Measurements from ENCODE around the gene LSG1.

The LSG1 gene

DNA sequence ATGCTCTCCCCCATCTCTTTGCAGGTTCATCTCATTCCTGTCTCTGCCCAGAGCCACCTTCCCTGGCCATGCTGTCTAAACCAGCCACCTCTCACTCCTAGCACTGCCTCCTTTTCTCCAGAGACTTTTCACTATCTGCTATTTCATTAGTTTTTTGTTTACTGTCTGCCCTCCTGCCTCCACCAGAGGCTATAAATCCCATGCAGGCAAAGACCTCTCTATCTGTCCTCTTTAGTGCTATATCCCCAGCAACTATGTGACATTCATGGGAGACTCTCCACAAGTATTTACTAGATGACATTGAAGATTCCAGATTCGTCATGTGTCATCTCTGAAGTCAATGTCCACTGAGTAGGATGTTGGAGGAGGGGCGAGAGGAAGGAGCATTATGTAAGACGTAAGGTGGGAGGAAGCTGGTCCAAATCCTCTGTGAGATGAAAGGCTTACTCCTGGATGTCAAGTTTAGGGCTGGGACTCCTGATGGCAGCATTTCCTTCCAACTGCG, 10.2 kb upstream of the LSG1 start:
- no peak overlapping the region for H3K4me3 Mint-ChIP-seq
- peaks cover 16% of the 10 kb centered on the region for H3K4me1 Mint-ChIP-seq
- DNase-seq (ENCODE audit: low spot score in 2 of 2) (no peak), ATAC-seq (ENCODE audit: low read depth) (no peak)
- no peaks in the 10 kb centered on the region for H3K36me3 Mint-ChIP-seq
- H3K9me3 Mint-ChIP-seq, result no peaks in the 10 kb centered on the region
- H3K27ac Mint-ChIP-seq, result no peak overlapping the region
- H3K27me3 Mint-ChIP-seq, result no peaks in the 10 kb centered on the region

DNA sequence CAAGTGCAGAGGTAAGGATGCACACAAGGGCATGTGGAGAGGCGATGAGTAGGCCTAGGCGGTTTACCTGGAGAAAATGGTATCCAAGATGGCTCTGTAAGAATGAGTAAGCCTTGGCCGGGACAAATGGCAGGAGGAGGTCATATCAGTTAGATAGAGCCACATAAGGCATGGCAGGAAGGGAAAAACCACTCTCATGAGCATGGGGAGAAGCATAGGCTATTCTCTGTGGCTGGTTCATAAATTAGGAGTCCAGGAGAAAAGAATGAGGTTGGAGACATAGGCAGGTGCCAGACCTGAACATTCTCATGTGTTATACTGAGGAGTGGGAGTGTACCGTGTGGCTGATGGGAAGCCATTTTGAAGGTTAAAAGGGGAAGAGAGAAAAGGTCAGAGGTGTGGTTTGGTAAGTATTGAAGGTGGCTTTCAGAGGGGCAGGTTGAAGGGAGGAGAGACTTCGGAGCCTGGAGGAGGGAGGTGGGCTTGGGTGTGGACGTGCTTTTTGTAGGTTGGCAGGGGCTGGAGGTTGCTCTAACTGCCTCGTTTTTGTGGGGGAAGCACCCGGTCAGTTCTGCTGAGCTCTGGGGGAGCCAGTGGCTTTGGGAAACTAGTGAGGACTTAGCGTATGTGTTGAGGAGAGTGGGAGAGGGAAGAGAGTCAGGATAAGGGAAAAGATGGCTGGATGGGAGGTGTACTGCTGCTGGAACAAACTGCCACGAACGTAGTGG, 9.1 kb upstream of the LSG1 start:
- no peak overlapping the region for H3K4me3 Mint-ChIP-seq
- H3K4me1 Mint-ChIP-seq, result peaks cover 13% of the 10 kb centered on the region
- H3K36me3 Mint-ChIP-seq, result no peaks in the 10 kb centered on the region
- DNase-seq (ENCODE audit: low spot score in 2 of 2), result no peak
- H3K9me3 Mint-ChIP-seq, result no peaks in the 10 kb centered on the region
- no peaks in the 10 kb centered on the region for H3K27me3 Mint-ChIP-seq
- no peak for ATAC-seq (ENCODE audit: low read depth)
- no peak overlapping the region for H3K27ac Mint-ChIP-seq

- H3K36me3 Mint-ChIP-seq, result no peaks in the 10 kb centered on the region
- H3K27ac Mint-ChIP-seq, result no peak overlapping the region
- peaks cover 4% of the 10 kb centered on the region for H3K27me3 Mint-ChIP-seq
- no peak for DNase-seq (ENCODE audit: low spot score in 2 of 2)
- H3K4me1 Mint-ChIP-seq, result peaks cover 8% of the 10 kb centered on the region
- ATAC-seq (ENCODE audit: low read depth), result no peak
- no peak overlapping the region for H3K4me3 Mint-ChIP-seq
- H3K9me3 Mint-ChIP-seq, result no peaks in the 10 kb centered on the region
These were observed 4.5 kb upstream of the LSG1 start for GRCh38 chr3:194676471-194676870.

DNA sequence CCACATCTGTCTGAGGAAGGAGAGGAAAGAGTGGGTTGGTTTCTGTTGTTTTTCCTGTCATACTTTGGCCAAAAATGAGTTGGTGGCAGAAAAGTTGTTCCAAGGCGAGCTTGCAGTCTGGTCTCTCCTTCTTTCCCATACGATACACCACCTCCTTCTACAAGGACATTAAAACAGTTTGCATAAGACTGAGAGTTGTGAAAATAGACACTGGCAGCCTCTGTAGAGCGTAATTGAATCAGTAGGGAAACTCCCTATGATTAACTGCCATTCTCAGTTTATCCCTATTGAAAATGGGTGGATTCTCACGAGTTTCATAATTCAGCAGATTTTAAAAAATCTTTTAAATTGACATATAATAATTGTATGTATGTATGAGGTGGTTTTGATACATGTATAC, 3.7 kb upstream of the LSG1 start:
- DNase-seq (ENCODE audit: low spot score in 2 of 2) (no peak), ATAC-seq (ENCODE audit: low read depth) (no peak)
- Mint-ChIP-seq H3K9me3 (no peaks in the 10 kb centered on the region), H3K4me3 (no peak overlapping the region), H3K27ac (no peak overlapping the region), H3K36me3 (no peaks in the 10 kb centered on the region), H3K27me3 (peaks cover 4% of the 10 kb centered on the region), H3K4me1 (peaks cover 10% of the 10 kb centered on the region)

GRCh38 chr3:194675081-194675640, 3.2 kb upstream of the LSG1 start:
- H3K27ac Mint-ChIP-seq, result no peak overlapping the region
- H3K9me3 Mint-ChIP-seq, result no peaks in the 10 kb centered on the region
- H3K4me3 Mint-ChIP-seq, result no peak overlapping the region
- ATAC-seq (ENCODE audit: low read depth), result no peak
- no peaks in the 10 kb centered on the region for H3K36me3 Mint-ChIP-seq
- H3K27me3 Mint-ChIP-seq, result peaks cover 4% of the 10 kb centered on the region
- no peak for DNase-seq (ENCODE audit: low spot score in 2 of 2)
- H3K4me1 Mint-ChIP-seq, result peaks cover 10% of the 10 kb centered on the region

- Mint-ChIP-seq H3K27me3 (peaks cover 4% of the 10 kb centered on the region), H3K4me1 (peaks cover 14% of the 10 kb centered on the region), H3K27ac (no peak overlapping the region), H3K9me3 (no peaks in the 10 kb centered on the region), H3K36me3 (peaks cover 6% of the 10 kb centered on the region), H3K4me3 (no peak overlapping the region)
- ATAC-seq (ENCODE audit: low read depth), result no peak
- DNase-seq (ENCODE audit: low spot score in 2 of 2), result no peak
These were observed 1.8 kb upstream of the LSG1 start for GRCh38 chr3:194673761-194674160.

- Mint-ChIP-seq H3K4me1 (peaks cover 19% of the 10 kb centered on the region), H3K9me3 (no peaks in the 10 kb centered on the region), H3K4me3 (peak overlapping the region; percentile 100), H3K27ac (peak overlapping the region; percentile 99), H3K27me3 (peaks cover 4% of the 10 kb centered on the region), H3K36me3 (peaks cover 11% of the 10 kb centered on the region)
- DNase-seq (ENCODE audit: low spot score in 2 of 2) (no peak), ATAC-seq (ENCODE audit: low read depth) (no peak)
These were observed 885 bp upstream of the LSG1 start for GRCh38 chr3:194672876-194673275.

- Mint-ChIP-seq H3K9me3 (no peaks in the 10 kb centered on the region), H3K27ac (peak overlapping the region; percentile 99), H3K4me3 (peak overlapping the region; percentile 100), H3K27me3 (peaks cover 4% of the 10 kb centered on the region), H3K36me3 (peaks cover 14% of the 10 kb centered on the region), H3K4me1 (peaks cover 22% of the 10 kb centered on the region)
- DNase-seq (ENCODE audit: low spot score in 2 of 2), result peak in 1 of 2 donors; percentile 46
- ATAC-seq (ENCODE audit: low read depth), result peak; percentile 31
These were observed 486 bp downstream of the LSG1 start for GRCh38 chr3:194671511-194671899.

DNA sequence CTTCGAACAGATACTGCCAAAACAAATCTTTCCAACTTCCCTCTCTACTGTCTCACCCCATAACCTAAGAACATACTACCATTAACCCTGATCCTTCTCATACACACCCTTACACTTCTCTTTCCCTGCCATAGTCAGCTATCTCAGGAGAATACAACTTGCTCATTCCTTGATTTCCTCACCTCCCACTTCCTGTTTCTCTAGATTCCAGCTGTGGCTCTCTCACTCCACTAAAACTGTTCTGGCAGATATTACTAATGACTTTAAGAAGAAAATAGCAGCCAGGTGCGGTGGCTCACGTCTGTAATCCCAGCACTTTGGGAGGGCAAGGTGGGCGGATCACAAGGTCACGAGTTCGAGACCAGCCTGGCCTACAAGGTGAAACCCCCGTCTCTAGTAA, 4.6 kb downstream of the LSG1 start:
- peaks cover 23% of the 10 kb centered on the region for H3K36me3 Mint-ChIP-seq
- no peak overlapping the region for H3K4me3 Mint-ChIP-seq
- H3K27me3 Mint-ChIP-seq, result no peaks in the 10 kb centered on the region
- H3K9me3 Mint-ChIP-seq, result no peaks in the 10 kb centered on the region
- ATAC-seq (ENCODE audit: low read depth), result no peak
- no peak overlapping the region for H3K27ac Mint-ChIP-seq
- H3K4me1 Mint-ChIP-seq, result peaks cover 18% of the 10 kb centered on the region
- DNase-seq (ENCODE audit: low spot score in 2 of 2), result no peak

- no peak for DNase-seq (ENCODE audit: low spot score in 2 of 2)
- ATAC-seq (ENCODE audit: low read depth), result no peak
- Mint-ChIP-seq H3K27ac (no peak overlapping the region), H3K36me3 (peaks cover 22% of the 10 kb centered on the region), H3K4me1 (peaks cover 12% of the 10 kb centered on the region), H3K9me3 (no peaks in the 10 kb centered on the region), H3K27me3 (no peaks in the 10 kb centered on the region), H3K4me3 (no peak overlapping the region)
These were observed 7.1 kb downstream of the LSG1 start for GRCh38 chr3:194664857-194665256.

GRCh38 chr3:194661946-194662345, 10.0 kb downstream of the LSG1 start:
- no peak overlapping the region for H3K4me3 Mint-ChIP-seq
- no peak for ATAC-seq (ENCODE audit: low read depth)
- no peaks in the 10 kb centered on the region for H3K4me1 Mint-ChIP-seq
- H3K9me3 Mint-ChIP-seq, result no peaks in the 10 kb centered on the region
- no peaks in the 10 kb centered on the region for H3K27me3 Mint-ChIP-seq
- H3K27ac Mint-ChIP-seq, result no peak overlapping the region
- peaks cover 17% of the 10 kb centered on the region for H3K36me3 Mint-ChIP-seq
- DNase-seq (ENCODE audit: low spot score in 2 of 2), result no peak

- H3K4me3 Mint-ChIP-seq, result no peak overlapping the region
- no peaks in the 10 kb centered on the region for H3K27me3 Mint-ChIP-seq
- no peak overlapping the region for H3K27ac Mint-ChIP-seq
- H3K36me3 Mint-ChIP-seq, result peaks cover 17% of the 10 kb centered on the region
- ATAC-seq (ENCODE audit: low read depth) (no peak), DNase-seq (ENCODE audit: low spot score in 2 of 2) (no peak)
- no peaks in the 10 kb centered on the region for H3K9me3 Mint-ChIP-seq
- H3K4me1 Mint-ChIP-seq, result no peaks in the 10 kb centered on the region
These were observed 10.6 kb downstream of the LSG1 start for GRCh38 chr3:194661374-194661773.

- no peak for ATAC-seq (ENCODE audit: low read depth)
These were observed 12.2 kb downstream of the LSG1 start for GRCh38 chr3:194659778-194660177.

GRCh38 chr3:194658477-194659242, 13.3 kb downstream of the LSG1 start:
- H3K27me3 Mint-ChIP-seq, result no peaks in the 10 kb centered on the region
- H3K4me1 Mint-ChIP-seq, result peaks cover 5% of the 10 kb centered on the region
- ATAC-seq (ENCODE audit: low read depth), result no peak
- H3K27ac Mint-ChIP-seq, result no peak overlapping the region
- no peak for DNase-seq (ENCODE audit: low spot score in 2 of 2)
- no peak overlapping the region for H3K4me3 Mint-ChIP-seq
- H3K36me3 Mint-ChIP-seq, result peaks cover 23% of the 10 kb centered on the region
- no peaks in the 10 kb centered on the region for H3K9me3 Mint-ChIP-seq

More at GRCh38 chr3:194659778-194660177, 12.2 kb downstream of the LSG1 start:
- H3K27ac Mint-ChIP-seq, result no peak overlapping the region
- peaks cover 14% of the 10 kb centered on the region for H3K36me3 Mint-ChIP-seq
- H3K4me3 Mint-ChIP-seq, result no peak overlapping the region
- no peaks in the 10 kb centered on the region for H3K27me3 Mint-ChIP-seq
- DNase-seq (ENCODE audit: low spot score in 2 of 2), result no peak
- H3K9me3 Mint-ChIP-seq, result no peaks in the 10 kb centered on the region
- no peaks in the 10 kb centered on the region for H3K4me1 Mint-ChIP-seq

Data from memory B cell (primary cell).